Aorta (tissue), 5 donors: ENCODE results near the gene ETV2. TPM values are rescaled to one million over a fixed set of nuclear protein-coding genes. Genes with fewer than 3 reads are reported as not detected.

Source experiments
- ATAC-seq: fragments of 200-7000 bp; cut with Tn5 transposase; one replicate; pipeline ENCODE4 v1.9.1; 2022; ENCODE audit warnings: moderate library complexity; ENCODE audit not compliant: low FRiP score
- DNase-seq, 2 donors: peaks; one replicate each; pipeline ENCODE4 v3.0.0-alpha.2; 2020
- H3K27ac ChIP-seq, 2 donors: one replicate each; pipeline ENCODE4 v1.5.1; 2013; ENCODE audit warnings: low read length in 2 of 2, mild to moderate bottlenecking in 2 of 2, moderate library complexity in 2 of 2, control low read depth in 1 of 2, inconsistent platforms in 1 of 2, low read depth in 1 of 2
- H3K27me3 ChIP-seq, 2 donors: one replicate each; pipeline ENCODE4 v1.6.1; 2013; ENCODE audit warnings: control low read depth in 1 of 2, low read length in 1 of 2, mild to moderate bottlenecking in 1 of 2, moderate library complexity in 1 of 2; ENCODE audit not compliant: insufficient read depth in 2 of 2, control insufficient read depth in 1 of 2
- H3K36me3 ChIP-seq, 2 donors: one replicate each; pipeline ENCODE4 v1.6.1; 2013; ENCODE audit warnings: control low read depth in 1 of 2, low read length in 1 of 2, mild to moderate bottlenecking in 1 of 2; ENCODE audit not compliant: insufficient read depth in 2 of 2, control insufficient read depth in 1 of 2
- H3K4me1 ChIP-seq, 2 donors: one replicate each; pipeline ENCODE4 v1.6.1; 2013; ENCODE audit warnings: low read length in 2 of 2, control low read depth in 1 of 2, mild to moderate bottlenecking in 1 of 2, moderate library complexity in 1 of 2; ENCODE audit not compliant: insufficient read depth in 2 of 2, control insufficient read depth in 1 of 2
- H3K4me3 ChIP-seq, 2 donors: one replicate each; pipeline ENCODE4 v1.5.1; 2013; ENCODE audit warnings: low read length in 2 of 2, control low read depth in 1 of 2, mild to moderate bottlenecking in 1 of 2
- H3K9me3 ChIP-seq: one replicate; pipeline ENCODE4 v1.6.1; 2013; ENCODE audit warnings: mild to moderate bottlenecking, low read length; ENCODE audit not compliant: control insufficient read depth
- WGBS, 2 donors: extraction: QIAGEN DNeasy Blood & Tissue Kit; methylation state at CpG; one replicate each; pipeline ENCODE4 v1.1.7; 2013; 5-methylcytosine and 5-hydroxymethylcytosine counted together
- intact Hi-C, 2 donors: fragments of 100-400 bp; cut with DNase I; formaldehyde crosslinking; loops; one replicate each; pipeline versions ENCODE4 v1.14.2 to v1.15.0; 2022
- polyA plus RNA-seq, 2 donors: library from polyadenylated mRNA; stranded (reverse); fragments of 200-250 nt; gene quantifications; one replicate each; pipeline ENCODE4 v1.2.3, GENCODE V29; 2013
- total RNA-seq, 2 donors: library from RNA; stranded (reverse); fragmentation: NEBNext Ultra II Directional; extraction: Animal tissue kit (Norgen Biotek cat#: 25700); gene quantifications; one replicate each; pipeline ENCODE4 v1.2.1, GENCODE V29; 2021
- donor health status: healthy with polysubstance abuse.
- donor health status: Bipolar disorder and iron deficiency.
- donor health status: DM: no; HTN: no; CAD: no.
- donor health status: DM: no; HTN: no; CAD: no.
- donor health status: DM: yes; HTN: yes; CAD: no.

The ETV2 gene
- total and polyA plus RNA-seq, 4 donors, result 0.46 to 1.9 (median 0.92) TPM

DNA sequence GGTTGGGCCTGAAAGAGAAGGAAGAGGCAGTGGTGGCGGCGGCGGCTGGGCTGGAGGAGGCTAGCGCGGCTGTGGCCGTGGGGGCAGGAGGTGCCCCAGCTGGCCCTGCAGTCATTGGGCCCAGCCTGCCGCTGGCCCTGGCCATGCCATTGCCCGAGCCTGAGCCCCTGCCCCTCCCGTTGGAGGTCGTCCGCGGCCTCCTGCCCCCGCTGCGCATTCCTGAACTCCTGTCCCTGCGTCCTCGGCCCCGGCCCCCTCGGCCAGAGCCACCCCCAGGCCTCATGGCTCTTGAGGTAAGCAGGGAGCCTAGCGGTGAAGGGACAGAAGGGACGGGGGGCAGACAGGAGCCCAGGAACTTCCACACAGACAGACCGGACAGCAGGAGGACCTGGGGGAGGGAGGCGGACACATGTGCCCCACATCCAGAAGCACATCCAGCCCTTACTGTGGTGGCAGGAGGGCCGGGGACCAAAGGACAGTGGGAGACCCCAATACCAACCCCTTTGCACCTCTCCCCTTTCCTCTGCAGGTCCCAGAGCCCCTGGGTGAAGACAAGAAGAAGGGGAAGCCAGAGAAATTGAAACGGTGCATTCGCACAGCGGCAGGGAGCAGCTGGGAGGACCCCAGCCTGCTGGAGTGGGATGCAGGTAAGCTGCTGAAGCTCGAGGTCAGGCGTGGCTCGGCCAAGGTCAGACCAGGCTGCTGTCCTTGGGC is 7.7 kb upstream of the ETV2 start:
- intact Hi-C loops, result loop anchor here in 1 of 2 donors (5.0 kb wide), 1 partner anchor 87 kb away; the partner anchor contains the start of gene TMEM147

DNA sequence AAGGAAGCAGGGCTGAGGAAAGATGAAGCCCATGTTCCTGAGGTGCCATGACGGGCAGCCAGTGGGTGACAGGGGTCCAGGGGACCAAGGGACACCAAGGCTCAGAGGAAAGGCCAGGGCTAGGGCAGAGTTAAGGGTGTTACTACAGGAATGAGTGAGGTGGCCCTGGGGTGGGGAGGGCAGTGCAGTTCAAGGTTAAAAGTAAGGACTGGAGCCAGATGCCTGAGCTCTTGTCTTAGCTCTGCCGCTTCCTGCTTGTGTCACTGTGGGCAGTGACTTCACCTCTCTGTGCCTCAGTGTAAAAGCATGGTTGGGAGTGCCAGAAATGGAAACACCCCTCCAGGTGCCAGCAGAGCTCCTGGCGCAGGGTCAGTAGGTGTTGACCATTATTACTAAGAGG is 4.9 kb upstream of the ETV2 start:
- intact Hi-C loops, result no loop called here
- Histone ChIP-seq H3K27me3 (no peaks in the 10 kb centered on the region), H3K27ac (no peak overlapping the region), H3K4me1 (no peaks in the 10 kb centered on the region), H3K4me3 (no peak overlapping the region), H3K36me3 (peaks cover 0 to 11% of the 10 kb centered on the region in 2 donors), H3K9me3 (no peaks in the 10 kb centered on the region)
- DNase-seq, result no peak
- no peak for ATAC-seq
- WGBS, 2 donors, result 94 to 95% methylated on average over 3 of the region's 3 CpGs

More for the DNA sequence above, 7.7 kb upstream of the ETV2 start:
- DNase-seq (no peak), ATAC-seq (no peak)
- Histone ChIP-seq H3K4me3 (no peak overlapping the region), H3K27me3 (no peaks in the 10 kb centered on the region), H3K9me3 (no peaks in the 10 kb centered on the region), H3K27ac (no peak overlapping the region), H3K36me3 (peaks cover 0 to 14% of the 10 kb centered on the region in 2 donors), H3K4me1 (no peaks in the 10 kb centered on the region)
- WGBS, 2 donors, result 91% methylated on average over 22 to 29 of the region's 29 CpGs

- H3K4me3 ChIP-seq, result no peak overlapping the region
- H3K9me3 ChIP-seq, result no peaks in the 10 kb centered on the region
- H3K36me3 ChIP-seq, result peaks cover 0 to 10% of the 10 kb centered on the region in 2 donors
- ATAC-seq (no peak), DNase-seq (no peak)
- H3K4me1 ChIP-seq, result no peaks in the 10 kb centered on the region
- intact Hi-C loops, result no loop called here
- WGBS, 2 donors, result 93 to 94% methylated on average over 25 of the region's 25 CpGs
- H3K27ac ChIP-seq, result no peak overlapping the region
- no peaks in the 10 kb centered on the region for H3K27me3 ChIP-seq
Observed at GRCh38 chr19:35637165-35637564, 4.4 kb upstream of the ETV2 start.

- intact Hi-C loops, result no loop called here
- 38 to 39% methylated on average over 6 of the region's 6 CpGs for WGBS, 2 donors
- H3K27me3 ChIP-seq, result no peaks in the 10 kb centered on the region
- H3K9me3 ChIP-seq, result no peaks in the 10 kb centered on the region
- no peaks in the 10 kb centered on the region for H3K4me1 ChIP-seq
- no peak for DNase-seq
- no peak overlapping the region for H3K27ac ChIP-seq
- peaks cover 0 to 7% of the 10 kb centered on the region in 2 donors for H3K36me3 ChIP-seq
- H3K4me3 ChIP-seq, result no peak overlapping the region
- ATAC-seq, result no peak
Observed at GRCh38 chr19:35639321-35639639, 2.3 kb upstream of the ETV2 start.

- no peak for ATAC-seq
- 75 to 83% methylated on average over 8 of the region's 8 CpGs for WGBS, 2 donors
- intact Hi-C loops, result no loop called here
- Histone ChIP-seq H3K36me3 (peaks cover 0 to 6% of the 10 kb centered on the region in 2 donors), H3K4me3 (no peak overlapping the region), H3K4me1 (no peaks in the 10 kb centered on the region), H3K27ac (no peak overlapping the region), H3K9me3 (no peaks in the 10 kb centered on the region), H3K27me3 (no peaks in the 10 kb centered on the region)
- no peak for DNase-seq
Observed at GRCh38 chr19:35639863-35640262, 1.7 kb upstream of the ETV2 start.

GRCh38 chr19:35642312-35642711 is 767 bp downstream of the ETV2 start:
- WGBS, 2 donors, result 71 to 72% methylated on average over 10 of the region's 10 CpGs
- no peaks in the 10 kb centered on the region for H3K9me3 ChIP-seq
- no peak overlapping the region for H3K27ac ChIP-seq
- intact Hi-C loops, result loop anchor here in 1 of 2 donors (2.0 kb wide), 1 partner anchor 14 kb away; the partner anchor contains the start of gene RBM42
- no peaks in the 10 kb centered on the region for H3K27me3 ChIP-seq
- DNase-seq (no peak), ATAC-seq (no peak)
- H3K36me3 ChIP-seq, result peaks cover 0 to 2% of the 10 kb centered on the region in 2 donors
- no peaks in the 10 kb centered on the region for H3K4me1 ChIP-seq
- no peak overlapping the region for H3K4me3 ChIP-seq

GRCh38 chr19:35642798-35643254 is 1.3 kb downstream of the ETV2 start:
- Histone ChIP-seq H3K36me3 (peaks cover 0 to under 1% of the 10 kb centered on the region in 2 donors), H3K9me3 (no peaks in the 10 kb centered on the region), H3K4me3 (peak overlapping the region in 1 of 2 donors; percentile 23), H3K27me3 (no peaks in the 10 kb centered on the region), H3K27ac (no peak overlapping the region), H3K4me1 (no peaks in the 10 kb centered on the region)
- DNase-seq (no peak), ATAC-seq (no peak)
- 35 to 39% methylated on average over 15 of the region's 15 CpGs for WGBS, 2 donors
- intact Hi-C loops, result loop anchor here in 1 of 2 donors (2.0 kb wide), 1 partner anchor 14 kb away; the partner anchor contains the start of gene RBM42

DNA sequence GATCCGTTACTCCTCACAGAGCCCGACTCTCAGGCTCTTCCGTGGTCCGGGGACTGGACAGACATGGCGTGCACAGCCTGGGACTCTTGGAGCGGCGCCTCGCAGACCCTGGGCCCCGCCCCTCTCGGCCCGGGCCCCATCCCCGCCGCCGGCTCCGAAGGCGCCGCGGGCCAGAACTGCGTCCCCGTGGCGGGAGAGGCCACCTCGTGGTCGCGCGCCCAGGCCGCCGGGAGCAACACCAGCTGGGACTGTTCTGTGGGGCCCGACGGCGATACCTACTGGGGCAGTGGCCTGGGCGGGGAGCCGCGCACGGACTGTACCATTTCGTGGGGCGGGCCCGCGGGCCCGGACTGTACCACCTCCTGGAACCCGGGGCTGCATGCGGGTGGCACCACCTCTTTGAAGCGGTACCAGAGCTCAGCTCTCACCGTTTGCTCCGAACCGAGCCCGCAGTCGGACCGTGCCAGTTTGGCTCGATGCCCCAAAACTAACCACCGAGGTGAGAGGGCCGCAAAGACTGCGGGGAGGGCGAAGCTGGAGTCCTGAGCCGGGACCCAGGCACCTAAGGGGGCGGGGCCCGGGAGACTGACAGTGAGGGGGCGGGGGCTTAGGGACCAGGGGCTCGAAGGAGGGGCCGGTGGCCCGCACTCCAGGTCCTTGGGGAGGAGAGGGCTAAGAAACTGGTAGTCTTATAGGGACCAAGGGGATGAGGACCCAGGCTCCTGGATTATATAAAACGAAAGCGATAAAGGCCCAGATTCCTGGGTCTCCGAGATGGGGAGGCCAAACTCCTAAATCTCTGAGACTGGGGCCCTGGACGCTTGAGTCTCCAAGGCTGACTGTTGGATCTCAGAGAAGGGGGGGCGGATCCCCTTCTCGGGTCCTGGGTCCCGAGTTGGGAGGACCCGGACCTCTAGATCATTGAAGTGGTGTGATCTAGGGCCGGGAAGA is 2.0 kb downstream of the ETV2 start:
- Histone ChIP-seq H3K4me3 (peak overlapping the region; percentile 23 to 74), H3K9me3 (no peaks in the 10 kb centered on the region), H3K36me3 (no peaks in the 10 kb centered on the region), H3K27ac (peak overlapping the region in 1 of 2 donors; percentile 96), H3K27me3 (no peaks in the 10 kb centered on the region), H3K4me1 (no peaks in the 10 kb centered on the region)
- peak; percentile 89 to 93 for DNase-seq
- intact Hi-C loops, result loop anchor here in 1 of 2 donors (2.0 kb wide), 1 partner anchor 15 kb away; the partner anchor contains the start of gene RBM42
- 0% methylated on average over 64 to 69 of the region's 69 CpGs for WGBS, 2 donors
- peak; percentile 77 for ATAC-seq
